NCI-H82 treated with DMSO at 0.1 percent for 48 hours (cell line): ENCODE measurements around the gene KRTAP4-5.
"Not testable (repeated sequence)": the region's sequence is repeated elsewhere in the genome, so short reads cannot be mapped to it uniquely, and the experiment has no call there.

Source experiments
- DNase-seq: peaks from one replicate; lab custom pipeline; 2025; ENCODE audit not compliant: unreplicated experiment; lab: John Stamatoyannopoulos, UW

KRTAP4-5 gene

DNA sequence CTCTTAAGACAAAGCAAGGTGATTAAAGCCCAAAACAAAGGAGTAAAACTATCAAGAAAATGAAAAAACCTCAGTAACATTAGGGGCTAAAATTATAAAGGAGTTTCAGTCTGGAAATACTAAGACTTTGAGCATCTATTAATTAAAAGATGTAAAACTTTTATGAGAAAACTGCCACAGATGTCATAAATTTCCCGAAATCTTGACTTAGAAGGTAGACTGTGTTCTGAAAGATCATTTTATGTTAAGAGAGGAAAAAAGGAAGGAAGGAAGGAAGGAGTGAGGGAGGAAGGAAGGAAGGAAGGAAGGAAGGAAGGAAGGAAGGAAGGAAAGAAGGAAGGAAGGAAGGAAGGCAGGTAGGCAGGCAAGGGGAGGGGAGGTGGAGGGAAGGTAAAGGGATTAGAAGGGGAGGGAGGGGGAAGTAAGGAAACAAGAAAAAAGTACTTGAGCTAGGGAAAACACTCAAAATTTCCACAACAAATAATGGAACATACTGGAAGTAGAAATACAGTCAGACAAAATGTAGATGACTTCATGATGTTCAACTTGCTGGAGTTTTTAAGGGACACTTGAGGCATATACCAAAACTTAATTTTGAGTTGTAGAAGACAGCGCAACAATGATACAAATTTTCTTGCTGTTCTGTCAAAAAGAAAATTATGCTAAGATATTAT, 2.0 kb downstream of the KRTAP4-5 start:
- DNase-seq, result no peak

- DNase-seq, result no peak
These were observed 4.4 kb downstream of the KRTAP4-5 start for GRCh38 chr17:41145261-41145660.

- no peak for DNase-seq
These were observed 4.8 kb downstream of the KRTAP4-5 start for GRCh38 chr17:41144846-41145245.

- no peak for DNase-seq
These were observed 8.3 kb downstream of the KRTAP4-5 start for GRCh38 chr17:41141361-41141760.

- no peak for DNase-seq
These were observed 9.1 kb downstream of the KRTAP4-5 start, which contains the start of gene KRTAP4-6 for GRCh38 chr17:41140360-41141131. Gene KRTAP4-6 (minus strand): TSS chr17:41140544. CDS start chr17:41140487, 57 bp downstream.

- DNase-seq, result not testable (repeated sequence)
These were observed 9.8 kb downstream of the KRTAP4-5 start for GRCh38 chr17:41139865-41140264.

GRCh38 chr17:41133880-41134735, 15.5 kb downstream of the KRTAP4-5 start:
- DNase-seq, result no peak

DNA sequence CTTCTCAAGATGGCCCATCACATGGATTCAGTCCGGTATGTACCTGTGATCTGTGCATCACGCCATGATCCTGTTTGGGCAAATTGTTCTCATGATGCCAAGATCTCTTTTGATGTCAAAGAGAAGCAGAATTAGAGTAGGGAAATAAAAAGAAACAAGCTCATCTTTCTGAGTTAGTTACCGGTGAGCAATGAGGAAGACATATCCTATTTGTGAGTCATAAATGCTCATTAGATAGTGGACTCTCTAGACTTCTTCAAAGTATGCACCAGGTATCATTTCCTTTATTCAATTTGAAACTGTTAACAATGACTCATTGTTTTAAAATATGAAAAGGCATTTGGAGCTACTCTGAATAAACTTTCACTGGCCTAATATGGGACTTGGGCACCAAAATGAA, 17.6 kb downstream of the KRTAP4-5 start:
- DNase-seq, result no peak

DNA sequence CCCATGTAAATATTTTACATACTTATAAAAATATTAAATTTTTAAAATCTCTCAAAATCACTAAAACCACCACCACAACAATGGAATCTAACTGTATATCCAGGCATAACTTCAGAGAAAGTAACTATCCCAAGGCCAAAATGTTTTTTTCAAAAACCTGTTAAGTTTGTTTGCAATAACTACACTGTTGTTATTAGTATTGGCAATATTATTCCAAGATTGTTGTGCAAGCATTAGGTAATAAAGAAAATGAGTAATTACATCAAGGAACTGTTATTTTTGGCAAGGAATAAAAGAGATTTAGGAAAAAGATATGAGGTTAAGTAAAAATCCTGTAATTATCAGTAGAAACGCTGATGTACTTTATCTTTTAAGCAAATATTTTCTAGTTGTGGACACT, 22.3 kb downstream of the KRTAP4-5 start:
- DNase-seq, result no peak

DNA sequence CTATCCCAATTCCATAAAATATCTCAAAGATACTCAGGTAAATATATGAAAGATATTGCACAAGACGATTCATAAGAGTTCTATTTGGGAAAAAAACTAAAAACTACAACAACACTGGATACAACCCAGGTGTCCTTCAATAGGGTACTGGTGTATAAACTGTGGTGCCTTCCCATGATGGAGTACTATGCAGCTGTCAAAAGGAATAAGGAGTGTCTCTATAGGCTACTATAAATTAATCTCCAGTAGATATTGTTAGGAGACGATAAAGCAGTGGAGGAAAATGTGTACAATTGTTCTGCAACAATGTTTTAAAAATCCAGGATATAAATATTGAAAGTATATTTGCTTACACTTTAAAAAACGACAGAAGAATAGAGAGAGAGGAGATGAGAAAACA, 23.2 kb downstream of the KRTAP4-5 start:
- no peak for DNase-seq

GRCh38 chr17:41125064-41125463, 24.6 kb downstream of the KRTAP4-5 start:
- DNase-seq, result no peak

GRCh38 chr17:41123991-41124371, 25.6 kb downstream of the KRTAP4-5 start, which contains the start of gene KRTAP4-12:
Gene KRTAP4-12 (minus strand): TSS chr17:41124182. CDS start chr17:41124122, 60 bp downstream.
- not testable (repeated sequence) for DNase-seq

DNA sequence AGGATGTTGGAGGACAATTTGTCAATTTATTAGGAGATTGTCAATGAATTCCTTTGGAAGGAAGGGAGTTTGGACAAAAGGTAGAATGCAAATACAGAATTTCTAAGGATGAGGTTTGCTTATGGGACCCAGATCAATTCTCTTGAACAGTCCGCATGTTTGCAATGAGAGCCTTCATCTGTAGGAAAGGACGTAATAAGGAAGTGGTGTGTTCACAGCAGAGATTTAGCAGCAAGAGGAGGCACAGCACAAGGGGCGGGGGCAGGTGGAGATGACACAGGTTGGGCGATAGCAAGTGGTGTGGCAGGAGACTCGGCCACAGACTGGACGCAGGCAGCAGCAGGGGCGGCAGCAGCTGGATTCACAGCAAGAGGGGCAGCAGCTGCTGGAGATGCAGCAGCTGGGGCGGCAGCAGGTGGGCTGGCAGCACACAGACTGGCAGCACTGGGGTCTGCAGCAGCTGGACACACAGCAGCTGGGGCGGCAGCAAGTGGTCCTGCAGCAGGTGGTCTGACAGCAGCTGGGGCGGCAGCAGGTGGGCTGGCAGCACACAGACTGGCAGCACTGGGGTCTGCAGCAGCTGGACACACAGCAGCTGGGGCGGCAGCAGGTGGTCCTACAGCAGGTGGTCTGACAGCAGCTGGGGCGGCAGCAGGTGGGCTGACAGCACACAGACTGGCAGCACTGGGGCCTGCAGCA, 26.2 kb downstream of the KRTAP4-5 start:
- not testable (repeated sequence) for DNase-seq

DNA sequence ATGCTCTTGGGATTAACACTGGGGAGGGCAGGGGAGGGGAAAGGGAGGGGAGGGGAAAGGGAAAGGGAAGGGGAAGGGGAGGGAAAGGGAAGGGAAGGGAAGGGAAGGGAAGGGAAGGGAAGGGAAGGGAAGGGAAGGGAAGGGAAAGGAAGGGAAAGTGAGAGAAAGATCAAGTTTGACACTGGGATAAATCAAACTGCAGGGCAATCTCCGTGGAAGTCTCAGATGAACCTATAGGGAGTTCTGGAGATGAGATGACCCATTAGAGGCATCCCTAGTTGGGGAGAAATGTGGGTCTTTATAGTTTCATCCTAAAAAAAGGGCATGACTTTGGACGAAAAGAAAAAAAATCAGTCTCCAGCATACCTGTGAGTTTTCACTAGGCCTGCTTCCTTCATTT, 27.9 kb downstream of the KRTAP4-5 start:
- DNase-seq, result no peak

DNA sequence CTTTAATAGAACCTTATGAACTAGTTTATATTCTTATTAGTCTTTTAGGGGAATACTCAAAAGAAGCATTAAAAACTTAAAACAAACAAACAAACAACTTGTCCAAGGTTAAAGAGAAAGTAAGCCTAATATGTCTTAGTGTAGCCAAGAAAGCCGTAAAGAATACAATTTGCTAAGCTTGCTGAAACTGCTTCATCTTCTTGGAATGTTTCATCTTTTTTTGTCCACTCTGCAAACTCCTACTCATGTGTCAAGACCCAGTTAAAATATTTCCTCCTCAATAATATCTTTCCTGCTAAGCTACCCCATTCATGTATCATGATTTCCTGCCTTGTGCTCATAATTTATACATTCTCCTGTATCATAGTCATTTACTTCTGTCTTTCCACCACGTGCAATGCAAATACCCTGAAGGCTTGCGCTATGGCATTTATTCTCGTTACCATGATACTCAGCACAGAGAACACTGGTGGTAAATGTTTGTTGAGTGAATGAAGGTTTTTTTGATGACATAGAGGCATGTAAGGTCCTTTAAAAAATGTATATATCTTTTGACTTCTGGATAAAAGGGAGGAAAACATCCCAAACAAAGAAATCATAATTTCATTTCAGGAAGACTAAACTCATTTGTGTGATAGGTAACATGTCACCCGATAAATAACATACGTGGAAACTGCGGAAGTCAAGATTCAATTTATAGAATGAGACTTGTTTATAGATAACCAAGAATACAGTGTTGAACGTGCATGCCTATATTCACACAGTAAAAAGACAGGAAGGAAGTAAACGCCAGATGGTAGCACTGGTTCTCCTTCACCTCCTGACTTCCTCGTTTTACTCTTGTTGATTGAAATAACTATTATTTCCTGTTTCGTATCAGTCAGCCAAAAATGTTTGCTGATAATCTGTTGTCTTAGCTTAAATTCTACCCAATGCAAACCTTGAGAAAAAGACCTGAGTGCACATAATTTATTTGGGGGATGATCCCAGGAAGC, 29.6 kb downstream of the KRTAP4-5 start:
- DNase-seq, result not testable (repeated sequence)

DNA sequence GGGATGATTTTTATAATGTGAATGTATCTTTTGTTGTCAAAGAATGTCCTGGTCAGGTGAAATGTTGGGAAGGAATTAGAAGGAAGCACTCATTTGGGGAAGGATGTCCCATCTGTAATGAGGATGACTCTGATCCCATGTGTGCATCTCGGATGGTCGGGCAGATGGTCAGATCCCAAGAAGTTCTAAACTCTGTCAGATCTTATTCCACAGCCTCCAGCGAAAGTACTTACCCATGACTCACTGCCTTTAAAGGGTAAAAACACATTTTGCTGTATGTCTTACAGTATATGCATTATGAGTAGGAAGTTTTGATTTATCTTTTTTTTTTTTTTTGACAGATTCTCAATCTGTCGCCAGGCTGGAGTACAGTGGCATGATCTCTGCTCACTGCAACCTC, 30.9 kb downstream of the KRTAP4-5 start:
- no peak for DNase-seq

- not testable (repeated sequence) for DNase-seq
These were observed 31.7 kb downstream of the KRTAP4-5 start, which contains the start of gene KRTAP4-11 for GRCh38 chr17:41117846-41118386. Gene KRTAP4-11 (minus strand): TSS chr17:41118373. CDS start chr17:41118315, 58 bp downstream.

DNA sequence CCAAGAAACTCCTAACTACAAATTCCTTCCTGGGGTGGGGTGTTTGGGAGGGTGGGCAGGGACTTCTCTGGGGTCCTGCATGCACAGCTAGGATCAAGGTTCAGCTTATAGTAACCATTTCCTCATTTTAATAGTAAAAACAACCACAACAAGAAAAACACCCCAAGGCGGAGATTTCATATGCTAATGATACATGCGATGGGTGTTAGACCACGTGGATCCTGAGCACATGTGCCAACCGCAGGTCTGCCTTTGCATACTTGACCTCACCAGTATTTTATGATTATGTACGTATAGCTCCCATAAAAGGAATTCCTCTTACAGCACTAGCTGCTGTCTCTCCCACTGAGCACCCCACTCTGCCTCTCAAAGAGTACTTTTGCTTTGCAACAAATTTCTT, 33.3 kb downstream of the KRTAP4-5 start:
- no peak for DNase-seq
